Lower leg skin (tissue), 3 donors: ENCODE measurements around the gene GASK1A.

Experiments
- POLR2A ChIP-seq, 2 donors: fragments of 450-650 bp; IDR thresholded peaks; one replicate each; pipeline ENCODE4 v1.6.1; 2016 to 2017; ENCODE audit warnings: antibody characterized with exemption in 2 of 2, mild to moderate bottlenecking in 1 of 2, moderate library complexity in 1 of 2
- TF ChIP-seq, protein P1 (sequence below), 3 donors: fragments of 450-650 bp; IDR thresholded peaks; one replicate each; pipeline ENCODE4 v1.5.1; 2016; ENCODE audit warnings: antibody characterized with exemption in 3 of 3, mild to moderate bottlenecking in 3 of 3, moderate library complexity in 2 of 3

DNA sequence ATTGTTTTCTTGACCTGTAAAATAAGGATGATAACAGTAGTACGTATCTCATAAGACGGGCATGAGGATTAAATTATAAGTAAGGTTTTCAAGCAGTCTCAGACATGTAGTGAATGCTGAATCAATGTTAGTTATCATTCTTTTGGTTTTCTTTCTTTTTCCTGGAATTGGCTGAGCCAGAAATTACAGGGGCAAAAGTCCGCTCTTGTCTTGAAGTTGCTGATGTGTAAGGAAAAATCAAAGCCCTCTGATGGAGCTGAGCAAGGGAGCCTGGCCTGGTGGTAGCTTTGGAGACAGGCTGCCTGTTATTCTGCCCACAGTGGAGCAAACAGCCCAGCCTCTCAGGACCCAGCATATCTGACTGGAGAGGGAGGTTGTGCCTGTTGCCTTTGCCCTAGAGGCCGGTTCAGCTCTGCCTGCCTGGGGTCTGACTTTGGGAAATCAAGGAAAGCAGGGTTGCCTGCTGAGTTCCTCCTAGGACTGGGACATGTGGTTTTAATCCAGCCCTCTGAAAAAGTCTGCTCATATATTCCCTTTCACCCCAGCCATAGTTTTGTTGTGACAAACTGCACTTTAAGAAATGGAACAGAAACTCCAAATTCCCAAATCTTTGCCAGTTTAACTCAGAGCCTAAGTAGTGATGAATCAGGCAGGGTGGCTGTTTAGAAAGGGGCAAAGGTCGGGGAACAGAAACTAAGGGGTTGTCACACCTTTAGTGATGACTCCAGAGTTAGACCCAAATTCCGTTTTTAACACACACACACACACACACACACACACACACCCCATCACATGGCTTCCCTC is 40.1 kb downstream of the GASK1A start:
- TF ChIP-seq, protein P1, sequence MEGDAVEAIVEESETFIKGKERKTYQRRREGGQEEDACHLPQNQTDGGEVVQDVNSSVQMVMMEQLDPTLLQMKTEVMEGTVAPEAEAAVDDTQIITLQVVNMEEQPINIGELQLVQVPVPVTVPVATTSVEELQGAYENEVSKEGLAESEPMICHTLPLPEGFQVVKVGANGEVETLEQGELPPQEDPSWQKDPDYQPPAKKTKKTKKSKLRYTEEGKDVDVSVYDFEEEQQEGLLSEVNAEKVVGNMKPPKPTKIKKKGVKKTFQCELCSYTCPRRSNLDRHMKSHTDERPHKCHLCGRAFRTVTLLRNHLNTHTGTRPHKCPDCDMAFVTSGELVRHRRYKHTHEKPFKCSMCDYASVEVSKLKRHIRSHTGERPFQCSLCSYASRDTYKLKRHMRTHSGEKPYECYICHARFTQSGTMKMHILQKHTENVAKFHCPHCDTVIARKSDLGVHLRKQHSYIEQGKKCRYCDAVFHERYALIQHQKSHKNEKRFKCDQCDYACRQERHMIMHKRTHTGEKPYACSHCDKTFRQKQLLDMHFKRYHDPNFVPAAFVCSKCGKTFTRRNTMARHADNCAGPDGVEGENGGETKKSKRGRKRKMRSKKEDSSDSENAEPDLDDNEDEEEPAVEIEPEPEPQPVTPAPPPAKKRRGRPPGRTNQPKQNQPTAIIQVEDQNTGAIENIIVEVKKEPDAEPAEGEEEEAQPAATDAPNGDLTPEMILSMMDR (IDR thresholded peaks at IDR 0.05) = no peak
- TF ChIP-seq POLR2A (IDR thresholded peaks at IDR 0.05) = no peak
